Measurements from ENCODE around the gene KLHDC7B. TPM values are rescaled to one million over a fixed set of nuclear protein-coding genes. Genes with fewer than 3 reads are reported as not detected.

The KLHDC7B gene
- total and polyA plus RNA-seq, 2 donors (not counting 3 experiments of a cell fraction or from before 2014, with no cell fraction given): not detected

GRCh38 chr22:50587407-50587806, 41.7 kb downstream of the KLHDC7B start:
- no peak overlapping the region for H3K27ac ChIP-seq (ENCODE audit: insufficient read depth, low read depth, low read length)
- H3K4me1 ChIP-seq (ENCODE audit: control insufficient read depth, extremely low read depth, insufficient read depth, low read length): peaks cover 6% of the 10 kb centered on the region
- no peak for FAIRE-seq
- H4K20me1 ChIP-seq (replicated peaks; ENCODE audit: control insufficient read depth, extremely low read depth, insufficient read depth, low read length): no peaks in the 10 kb centered on the region
- CTCF ChIA-PET: interaction anchor here (0.8 to 1.2 kb wide), 2 partner anchors 24 to 33 kb away, joined by 3 to 4 read pairs; partner anchors contain the start of gene SYCE3
- H3K4me2 ChIP-seq (ENCODE audit: insufficient read depth, low read length): no peak overlapping the region
- H3K27me3 ChIP-seq (ENCODE audit: control insufficient read depth in 2 of 2, insufficient read depth in 2 of 2, low read length in 2 of 2): peaks cover 7 to 10% of the 10 kb centered on the region in 2 experiments
- H3K9me3 ChIP-seq (replicated peaks; ENCODE audit: control insufficient read depth, insufficient read depth, low read length): no peaks in the 10 kb centered on the region
- no peaks in the 10 kb centered on the region for H3K36me3 ChIP-seq (ENCODE audit: control insufficient read depth in 2 of 2, extremely low read depth in 1 of 2, insufficient read depth in 2 of 2, low read length in 2 of 2)
- dilution Hi-C loops (cut with MboI; ENCODE audit: extremely low pct_ligation_motif_present, low sequenced_read_pairs) (no loop called here), intact Hi-C loops (cut with micrococcal nuclease) (no loop called here)
- H3K4me3 ChIP-seq (replicated peaks in 1 of 3; ENCODE audit: insufficient read depth in 1 of 3, low read depth in 1 of 3, low read length in 3 of 3): no peak overlapping the region
- TF ChIP-seq JUN (IDR thresholded peaks at IDR 0.05; ENCODE audit: borderline replicate concordance, insufficient read depth, insufficient read length, low read depth) (no peak), EZH2 (IDR thresholded peaks at IDR 0.05; ENCODE audit: borderline replicate concordance, low read depth, low read length, severe bottlenecking) (no peak), FOS (IDR thresholded peaks at IDR 0.05; ENCODE audit: borderline replicate concordance, insufficient read depth, low read length) (no peak), MYC (IDR thresholded peaks at IDR 0.05; ENCODE audit: low read depth, low read length) (no peak), GATA2 (IDR thresholded peaks at IDR 0.05; ENCODE audit: insufficient read depth, insufficient read length, low read depth, low read length) (no peak), MAX (IDR thresholded peaks at IDR 0.05; ENCODE audit: insufficient read depth, insufficient read length) (no peak), POLR2A (IDR thresholded peaks at IDR 0.05; ENCODE audit: low read depth, low read length) (no peak), POLR2AphosphoS5 (IDR thresholded peaks at IDR 0.05; ENCODE audit: insufficient read depth, low read depth, low read length) (no peak)
- TF ChIP-seq, protein P1, sequence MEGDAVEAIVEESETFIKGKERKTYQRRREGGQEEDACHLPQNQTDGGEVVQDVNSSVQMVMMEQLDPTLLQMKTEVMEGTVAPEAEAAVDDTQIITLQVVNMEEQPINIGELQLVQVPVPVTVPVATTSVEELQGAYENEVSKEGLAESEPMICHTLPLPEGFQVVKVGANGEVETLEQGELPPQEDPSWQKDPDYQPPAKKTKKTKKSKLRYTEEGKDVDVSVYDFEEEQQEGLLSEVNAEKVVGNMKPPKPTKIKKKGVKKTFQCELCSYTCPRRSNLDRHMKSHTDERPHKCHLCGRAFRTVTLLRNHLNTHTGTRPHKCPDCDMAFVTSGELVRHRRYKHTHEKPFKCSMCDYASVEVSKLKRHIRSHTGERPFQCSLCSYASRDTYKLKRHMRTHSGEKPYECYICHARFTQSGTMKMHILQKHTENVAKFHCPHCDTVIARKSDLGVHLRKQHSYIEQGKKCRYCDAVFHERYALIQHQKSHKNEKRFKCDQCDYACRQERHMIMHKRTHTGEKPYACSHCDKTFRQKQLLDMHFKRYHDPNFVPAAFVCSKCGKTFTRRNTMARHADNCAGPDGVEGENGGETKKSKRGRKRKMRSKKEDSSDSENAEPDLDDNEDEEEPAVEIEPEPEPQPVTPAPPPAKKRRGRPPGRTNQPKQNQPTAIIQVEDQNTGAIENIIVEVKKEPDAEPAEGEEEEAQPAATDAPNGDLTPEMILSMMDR (IDR thresholded peaks at IDR 0.05; ENCODE audit: extremely low read depth in 1 of 2, insufficient read depth in 1 of 2, low read depth in 1 of 2, low read length in 2 of 2): no peak
- no peaks in the 10 kb centered on the region for H3K9me1 ChIP-seq (replicated peaks; ENCODE audit: control insufficient read depth, extremely low read depth, insufficient read depth, low read length)
- POLR2A ChIA-PET: no interaction called here
- no peak overlapping the region for H3K9ac ChIP-seq (replicated peaks; ENCODE audit: extremely low read depth, insufficient read depth, low read length)
- no peaks in the 10 kb centered on the region for H3K79me2 ChIP-seq (ENCODE audit: control insufficient read depth, insufficient read depth, low read length)
- no peak for DNase-seq (ENCODE audit: low read depth, low spot score)
- no TSS peak for BruUV-seq (replicated peaks)
- H2AFZ ChIP-seq (ENCODE audit: low read depth, low read length): no peak overlapping the region

Data from endothelial cell of umbilical vein (primary cell).